ENCODE results near the gene AADACL4. TPM values are rescaled to one million over a fixed set of nuclear protein-coding genes. Genes with fewer than 3 reads are reported as not detected.
A peak's percentile ranks its signal among the peaks of the same experiment; 100 is the strongest.
"Not testable (repeated sequence)": the region's sequence is repeated elsewhere in the genome, so short reads cannot be mapped to it uniquely, and the experiment has no call there.

The AADACL4 gene
- total and polyA plus RNA-seq, 12 donors = not detected

GRCh38 chr1:12666141-12666735 is 22.4 kb downstream of the AADACL4 start:
- no peaks in the 10 kb centered on the region for H3K36me3 ChIP-seq
- TF ChIP-seq CTCF (IDR thresholded peaks at IDR 0.05) = no peak
- H3K4me1 ChIP-seq = no peaks in the 10 kb centered on the region
- WGBS, 2 donors = 55 to 57% methylated on average over 15 of the region's 15 CpGs
- ATAC-seq (no peak), DNase-seq (no peak)
- H3K4me3 ChIP-seq = no peak overlapping the region
- intact Hi-C loops (cut with DNase I) = loop anchor here in 1 of 10 donors (10.0 kb wide), 1 partner anchor 351 kb away; no protein-coding TSS in a partner anchor
- H3K9me3 ChIP-seq = peaks cover 0 to 22% (median 4%) of the 10 kb centered on the region in 11 donors
- H3K27me3 ChIP-seq = no peaks in the 10 kb centered on the region
- no peak overlapping the region for H3K27ac ChIP-seq

- 57 to 75% methylated on average over 3 of the region's 3 CpGs for WGBS, 2 donors
- no peak overlapping the region for H3K4me3 ChIP-seq
- no peak overlapping the region for H3K27ac ChIP-seq
- DNase-seq = no peak
- no peaks in the 10 kb centered on the region for H3K36me3 ChIP-seq
- no peak for TF ChIP-seq CTCF (IDR thresholded peaks at IDR 0.05)
- ATAC-seq = no peak
- no peaks in the 10 kb centered on the region for H3K27me3 ChIP-seq
- H3K4me1 ChIP-seq = no peaks in the 10 kb centered on the region
- peaks cover 0 to 15% (median 0%) of the 10 kb centered on the region in 11 donors for H3K9me3 ChIP-seq
- intact Hi-C loops (cut with DNase I) = loop anchor here in 2 of 10 donors (10.0 kb wide), 2 partner anchors 355 to 1475 kb away; no protein-coding TSS in a partner anchor
Measured at GRCh38 chr1:12669529-12670068, 25.7 kb downstream of the AADACL4 start.

- no peak for ATAC-seq
- H3K36me3 ChIP-seq = no peaks in the 10 kb centered on the region
Measured at GRCh38 chr1:12674358-12674757, 30.5 kb downstream of the AADACL4 start.

GRCh38 chr1:12676122-12676521 is 32.2 kb downstream of the AADACL4 start:
- not testable (repeated sequence) for ATAC-seq, H3K4me1 ChIP-seq, DNase-seq, H3K4me3 ChIP-seq, H3K27ac ChIP-seq, H3K27me3 ChIP-seq, H3K36me3 ChIP-seq
- peaks cover 0 to 24% (median 0%) of the 10 kb centered on the region in 11 donors for H3K9me3 ChIP-seq
- WGBS, 2 donors = 84 to 90% methylated on average over 4 of the region's 4 CpGs
- intact Hi-C loops (cut with DNase I) = loop anchor here in 1 of 10 donors (10.0 kb wide), 1 partner anchor 1469 kb away; no protein-coding TSS in a partner anchor

More at GRCh38 chr1:12674358-12674757, 30.5 kb downstream of the AADACL4 start:
- DNase-seq = no peak
- H3K27me3 ChIP-seq = no peaks in the 10 kb centered on the region
- no peak overlapping the region for H3K27ac ChIP-seq
- H3K4me3 ChIP-seq = no peak overlapping the region
- peaks cover 0 to 7% (median 0%) of the 10 kb centered on the region in 9 donors for H3K4me1 ChIP-seq
- no peak for TF ChIP-seq CTCF (IDR thresholded peaks at IDR 0.05)
- peaks cover 0 to 11% (median 0%) of the 10 kb centered on the region in 11 donors for H3K9me3 ChIP-seq
- intact Hi-C loops (cut with DNase I) = loop anchor here in 1 of 10 donors (10.0 kb wide), 1 partner anchor 1470 kb away; no protein-coding TSS in a partner anchor

- Histone ChIP-seq H3K4me3 (no peak overlapping the region), H3K27ac (no peak overlapping the region), H3K27me3 (no peaks in the 10 kb centered on the region), H3K4me1 (peaks cover 0 to 7% (median 0%) of the 10 kb centered on the region in 9 donors), H3K9me3 (peaks cover 0 to 19% (median 0%) of the 10 kb centered on the region in 11 donors), H3K36me3 (no peaks in the 10 kb centered on the region)
- peak in 7 of 8 donors; percentile 49 to 92 (median 84) for ATAC-seq
- 47 to 74% methylated on average over 1 of the region's 1 CpG for WGBS, 2 donors
- DNase-seq = peak; percentile 15 to 24
- intact Hi-C loops (cut with DNase I) = loop anchor here in 1 of 10 donors (10.0 kb wide), 1 partner anchor 1467 kb away; no protein-coding TSS in a partner anchor
- no peak for TF ChIP-seq CTCF (IDR thresholded peaks at IDR 0.05)
Measured at GRCh38 chr1:12677565-12677964, 33.7 kb downstream of the AADACL4 start.

Data from heart right ventricle (tissue), 16 donors.